ENCODE measurements around the gene ELOVL7. TPM values are rescaled to one million over a fixed set of nuclear protein-coding genes. Genes with fewer than 3 reads are reported as not detected.
"Not testable (repeated sequence)": the region's sequence is repeated elsewhere in the genome, so short reads cannot be mapped to it uniquely, and the experiment has no call there.

ELOVL7 gene
- total and polyA plus RNA-seq, 4 donors: 0.21 to 2.3 (median 0.76) TPM

- no peak for TF ChIP-seq HNF4G (IDR thresholded peaks at IDR 0.05)
- no peak for TF ChIP-seq FOXA1 (IDR thresholded peaks at IDR 0.05)
- TF ChIP-seq, protein P1, sequence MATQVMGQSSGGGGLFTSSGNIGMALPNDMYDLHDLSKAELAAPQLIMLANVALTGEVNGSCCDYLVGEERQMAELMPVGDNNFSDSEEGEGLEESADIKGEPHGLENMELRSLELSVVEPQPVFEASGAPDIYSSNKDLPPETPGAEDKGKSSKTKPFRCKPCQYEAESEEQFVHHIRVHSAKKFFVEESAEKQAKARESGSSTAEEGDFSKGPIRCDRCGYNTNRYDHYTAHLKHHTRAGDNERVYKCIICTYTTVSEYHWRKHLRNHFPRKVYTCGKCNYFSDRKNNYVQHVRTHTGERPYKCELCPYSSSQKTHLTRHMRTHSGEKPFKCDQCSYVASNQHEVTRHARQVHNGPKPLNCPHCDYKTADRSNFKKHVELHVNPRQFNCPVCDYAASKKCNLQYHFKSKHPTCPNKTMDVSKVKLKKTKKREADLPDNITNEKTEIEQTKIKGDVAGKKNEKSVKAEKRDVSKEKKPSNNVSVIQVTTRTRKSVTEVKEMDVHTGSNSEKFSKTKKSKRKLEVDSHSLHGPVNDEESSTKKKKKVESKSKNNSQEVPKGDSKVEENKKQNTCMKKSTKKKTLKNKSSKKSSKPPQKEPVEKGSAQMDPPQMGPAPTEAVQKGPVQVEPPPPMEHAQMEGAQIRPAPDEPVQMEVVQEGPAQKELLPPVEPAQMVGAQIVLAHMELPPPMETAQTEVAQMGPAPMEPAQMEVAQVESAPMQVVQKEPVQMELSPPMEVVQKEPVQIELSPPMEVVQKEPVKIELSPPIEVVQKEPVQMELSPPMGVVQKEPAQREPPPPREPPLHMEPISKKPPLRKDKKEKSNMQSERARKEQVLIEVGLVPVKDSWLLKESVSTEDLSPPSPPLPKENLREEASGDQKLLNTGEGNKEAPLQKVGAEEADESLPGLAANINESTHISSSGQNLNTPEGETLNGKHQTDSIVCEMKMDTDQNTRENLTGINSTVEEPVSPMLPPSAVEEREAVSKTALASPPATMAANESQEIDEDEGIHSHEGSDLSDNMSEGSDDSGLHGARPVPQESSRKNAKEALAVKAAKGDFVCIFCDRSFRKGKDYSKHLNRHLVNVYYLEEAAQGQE (IDR thresholded peaks at IDR 0.05): no peak
- TF ChIP-seq RXRA (IDR thresholded peaks at IDR 0.05): no peak
- no peak for TF ChIP-seq EGR1 (IDR thresholded peaks at IDR 0.05; ENCODE audit: low read depth in 2 of 2)
- no peak for TF ChIP-seq SP1 (IDR thresholded peaks at IDR 0.05)
- TF ChIP-seq, protein P2, sequence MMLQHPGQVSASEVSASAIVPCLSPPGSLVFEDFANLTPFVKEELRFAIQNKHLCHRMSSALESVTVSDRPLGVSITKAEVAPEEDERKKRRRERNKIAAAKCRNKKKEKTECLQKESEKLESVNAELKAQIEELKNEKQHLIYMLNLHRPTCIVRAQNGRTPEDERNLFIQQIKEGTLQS (IDR thresholded peaks at IDR 0.05): no peak
- no peak for TF ChIP-seq NR2F2 (IDR thresholded peaks at IDR 0.05)
- TF ChIP-seq FOXA2 (IDR thresholded peaks at IDR 0.05): no peak
- no peak for TF ChIP-seq CTCF (IDR thresholded peaks at IDR 0.05; ENCODE audit: low read depth, low read length, missing input control)
- TF ChIP-seq ZBTB33 (IDR thresholded peaks at IDR 0.05): no peak
- no peak for TF ChIP-seq JUND (IDR thresholded peaks at IDR 0.05)
- TF ChIP-seq YY1 (IDR thresholded peaks at IDR 0.05): no peak
- TF ChIP-seq HNF4A (conservative IDR thresholded peaks at IDR 0.05): no peak
- TF ChIP-seq TAF1 (conservative IDR thresholded peaks at IDR 0.05): no peak
- no peak for TF ChIP-seq RAD21 (IDR thresholded peaks at IDR 0.05)
- WGBS: 48% methylated on average over 6 of the region's 6 CpGs
- DNase-seq (ENCODE audit: low spot score): no peak
- no peak overlapping the region for H3K4me3 ChIP-seq (ENCODE audit: low read depth in 1 of 3, low read length in 3 of 3)
- no peaks in the 10 kb centered on the region for H3K36me3 ChIP-seq (ENCODE audit: control insufficient read depth in 4 of 4, insufficient read depth in 3 of 4, low read depth in 1 of 4, low read length in 3 of 4)
- no peak overlapping the region for H3K9ac ChIP-seq (ENCODE audit: low read depth in 1 of 2, low read length in 2 of 2)
- no peaks in the 10 kb centered on the region for H3K4me1 ChIP-seq (ENCODE audit: control insufficient read depth in 4 of 4, insufficient read depth in 4 of 4, low read length in 3 of 4)
- no peaks in the 10 kb centered on the region for H3K9me3 ChIP-seq (ENCODE audit: control insufficient read depth in 4 of 4, low read length in 3 of 4)
- H3K27ac ChIP-seq (ENCODE audit: low read depth in 1 of 2, low read length in 2 of 2): no peak overlapping the region
- no peaks in the 10 kb centered on the region for H3K27me3 ChIP-seq (ENCODE audit: control insufficient read depth in 4 of 4, insufficient read depth in 4 of 4, low read length in 3 of 4)
These were observed 46.5 kb downstream of the ELOVL7 start for GRCh38 chr5:60797482-60798153.

GRCh38 chr5:60795424-60795950, 48.6 kb downstream of the ELOVL7 start:
- not testable (repeated sequence) for DNase-seq (ENCODE audit: low spot score)
- WGBS: 90% methylated on average over 18 of the region's 18 CpGs

More at GRCh38 chr5:60795424-60795950, 48.6 kb downstream of the ELOVL7 start:
- H3K27me3 ChIP-seq (ENCODE audit: control insufficient read depth in 4 of 4, insufficient read depth in 4 of 4, low read length in 3 of 4); H3K9me3 ChIP-seq (ENCODE audit: control insufficient read depth in 4 of 4, low read length in 3 of 4); H3K36me3 ChIP-seq (ENCODE audit: control insufficient read depth in 4 of 4, insufficient read depth in 3 of 4, low read depth in 1 of 4, low read length in 3 of 4); H3K4me3 ChIP-seq (ENCODE audit: low read depth in 1 of 3, low read length in 3 of 3); H3K4me1 ChIP-seq (ENCODE audit: control insufficient read depth in 4 of 4, insufficient read depth in 4 of 4, low read length in 3 of 4); H3K9ac ChIP-seq (ENCODE audit: low read depth in 1 of 2, low read length in 2 of 2); H3K27ac ChIP-seq (ENCODE audit: low read depth in 1 of 2, low read length in 2 of 2): not testable (repeated sequence)
